SW480 (cell line): ENCODE measurements around the gene BDH1.

Experiments
- DNase-seq: peaks from one replicate; pipeline ENCODE4 v3.0.0-alpha.2; 2016; ENCODE audit warnings: low spot score

The BDH1 gene

DNA sequence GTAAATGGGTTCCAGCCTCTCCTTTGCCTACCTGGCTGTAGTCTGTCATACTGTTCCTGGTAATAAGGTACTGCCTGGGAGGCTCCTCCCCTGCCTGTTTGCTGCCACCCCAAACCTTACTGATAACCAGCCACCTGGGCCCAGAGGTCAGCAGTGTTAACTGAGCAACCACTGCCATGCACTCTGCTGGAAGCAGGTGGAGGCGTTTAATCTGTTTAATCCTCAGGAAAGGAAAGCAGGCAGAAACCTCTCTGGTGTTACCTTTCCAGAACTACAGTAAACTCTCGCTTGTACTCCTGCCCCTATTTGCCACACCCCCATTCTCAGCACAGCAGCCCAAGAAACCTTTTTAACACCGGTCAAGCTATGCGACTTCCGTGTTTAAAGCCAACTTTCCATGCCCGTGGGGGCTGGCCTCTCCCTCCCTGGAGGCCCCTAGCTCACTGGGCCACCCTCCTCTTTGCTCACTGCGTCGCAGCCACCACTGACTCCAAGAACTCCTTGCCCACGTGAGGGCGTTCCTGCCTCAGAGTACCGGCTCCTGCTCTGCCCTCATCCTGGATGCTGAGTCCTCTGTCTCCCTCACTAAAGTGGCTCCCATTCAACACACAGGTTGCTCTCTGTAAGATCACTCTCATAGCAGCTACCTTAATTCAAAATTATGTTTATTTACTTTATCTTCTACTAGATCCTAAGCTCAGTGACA is 8.3 kb downstream of the BDH1 start:
- no peak for DNase-seq

- no peak for DNase-seq
These were observed 9.3 kb downstream of the BDH1 start for GRCh38 chr3:197546307-197547085.

DNA sequence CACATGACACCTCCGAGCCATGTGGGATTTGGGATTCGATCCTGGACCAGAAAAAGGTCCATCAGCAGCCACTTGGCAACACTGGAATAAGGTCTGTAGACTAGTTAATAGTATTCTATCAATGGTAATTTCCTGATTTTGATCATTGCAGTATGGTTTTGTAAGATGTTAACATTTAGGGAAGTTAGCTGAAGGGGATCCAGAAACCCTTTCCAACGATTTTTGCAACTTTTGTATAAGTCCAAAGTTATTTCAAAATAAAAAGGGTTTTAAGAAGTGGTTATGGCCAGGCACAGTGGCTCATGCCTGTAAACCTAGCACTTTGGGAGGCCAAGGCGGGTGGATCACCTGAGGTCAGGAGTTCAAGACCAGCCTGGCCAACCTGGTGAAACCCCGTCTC is 10.2 kb downstream of the BDH1 start:
- no peak for DNase-seq

- DNase-seq: no peak
These were observed 10.7 kb downstream of the BDH1 start for GRCh38 chr3:197545101-197545500.

DNA sequence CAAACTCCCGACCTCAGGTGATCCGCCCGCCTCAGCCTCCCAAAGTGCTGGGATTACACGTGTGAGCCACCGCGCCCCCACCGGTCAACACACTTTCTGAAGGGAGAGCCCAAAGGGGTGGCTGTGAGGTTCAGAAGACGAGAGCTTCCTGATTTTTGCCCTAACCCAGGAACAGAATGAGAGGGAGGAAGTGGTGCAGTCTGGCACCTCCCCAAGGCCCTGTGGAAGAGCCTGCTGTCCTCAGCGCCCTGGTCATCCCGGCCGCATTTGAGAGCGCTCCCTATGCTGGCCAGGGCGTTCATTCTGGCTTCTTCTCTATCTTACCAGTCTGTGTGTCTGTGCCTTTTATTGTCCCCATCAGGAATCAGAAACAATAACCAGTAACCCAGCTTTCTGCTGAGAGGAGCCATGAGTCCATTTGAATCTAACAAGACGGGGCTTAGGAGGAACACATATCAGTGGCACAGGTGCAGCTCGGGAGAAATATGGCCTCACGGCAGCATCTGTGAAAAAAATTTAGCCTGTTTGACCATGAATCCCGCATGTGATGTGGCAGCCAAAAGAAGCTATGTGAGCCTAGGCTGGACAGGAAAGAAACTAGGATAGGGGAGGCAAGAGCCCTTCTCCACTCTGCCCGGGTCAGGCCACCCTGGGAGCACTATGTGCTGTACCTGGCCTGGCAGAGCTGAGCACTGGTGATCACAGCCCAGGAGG is 12.9 kb downstream of the BDH1 start:
- DNase-seq: no peak

DNA sequence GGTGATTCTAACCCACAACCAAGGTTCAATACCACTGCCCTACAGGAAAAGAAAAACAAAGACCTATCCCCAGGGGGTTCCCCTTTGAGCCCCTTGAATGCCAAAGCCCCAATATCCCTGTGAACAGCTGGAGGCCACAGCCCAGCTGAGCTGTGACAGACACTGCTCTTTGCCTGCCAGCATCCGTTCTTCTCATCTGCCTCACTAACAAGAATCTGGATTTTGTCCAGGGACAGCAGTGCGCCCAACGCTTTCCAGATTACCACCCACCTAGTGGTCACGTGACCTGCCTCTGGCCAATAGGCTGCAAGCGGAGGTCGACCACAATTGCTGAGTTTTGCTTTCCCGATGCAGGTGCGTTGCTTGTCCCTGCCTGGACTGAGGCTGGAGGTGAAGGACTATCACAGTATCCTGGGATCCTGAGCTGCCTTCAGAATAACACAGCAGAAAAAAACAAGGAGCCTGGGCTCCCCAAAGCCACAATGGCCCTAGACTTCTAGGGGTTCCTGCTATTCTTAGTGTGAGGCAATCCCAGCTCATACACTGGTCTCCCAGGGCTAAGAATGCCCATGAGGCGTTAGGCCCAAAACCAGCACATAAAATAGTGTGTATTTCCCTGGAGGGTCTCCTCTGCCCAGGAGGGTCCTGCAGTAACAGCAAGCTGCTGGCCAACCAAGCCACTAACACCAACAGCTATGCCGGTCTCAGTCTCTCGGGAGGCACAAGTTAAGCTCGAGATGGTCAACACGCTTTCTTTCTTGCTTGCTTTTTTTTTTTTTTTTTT is 13.8 kb downstream of the BDH1 start:
- no peak for DNase-seq

GRCh38 chr3:197540961-197541377 is 14.8 kb downstream of the BDH1 start:
- DNase-seq: no peak

- DNase-seq: no peak
These were observed 16.1 kb downstream of the BDH1 start for GRCh38 chr3:197539651-197540051.

DNA sequence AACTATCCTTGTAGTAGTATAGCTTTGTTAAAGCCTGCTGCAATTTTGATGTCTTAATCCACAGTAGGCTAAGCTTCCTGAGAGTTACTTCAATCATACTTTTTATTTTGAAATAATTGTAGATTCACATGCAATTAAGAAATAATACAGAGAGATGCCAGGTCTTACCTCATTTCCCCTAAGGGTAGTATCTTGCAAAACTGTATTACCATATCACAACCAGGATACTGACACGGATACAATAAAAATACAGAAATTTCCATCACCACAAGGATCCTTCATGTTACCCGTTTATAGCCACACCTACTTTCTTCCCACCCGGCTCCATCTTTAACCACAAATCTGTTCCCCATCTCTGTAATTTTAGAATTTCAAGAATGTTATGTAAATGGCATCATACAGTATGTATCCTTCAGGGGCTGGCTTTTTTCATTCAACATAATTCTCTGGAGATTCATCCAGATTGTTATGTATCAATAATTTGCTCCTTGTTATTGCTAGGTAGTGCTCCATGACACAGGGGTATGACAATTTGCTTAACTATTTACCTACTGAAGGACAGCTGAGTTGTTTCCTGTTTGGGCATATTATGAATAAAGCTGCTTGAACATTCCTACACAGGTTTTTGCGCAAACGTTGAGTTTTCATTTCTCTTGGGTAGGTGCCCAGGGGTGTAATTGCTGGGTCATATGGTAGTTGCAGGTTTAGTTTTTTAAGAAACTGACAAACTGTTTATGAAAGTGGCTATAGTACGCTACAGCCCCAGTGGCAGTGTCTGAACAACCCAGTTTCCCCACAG is 21.6 kb downstream of the BDH1 start:
- DNase-seq: no peak

DNA sequence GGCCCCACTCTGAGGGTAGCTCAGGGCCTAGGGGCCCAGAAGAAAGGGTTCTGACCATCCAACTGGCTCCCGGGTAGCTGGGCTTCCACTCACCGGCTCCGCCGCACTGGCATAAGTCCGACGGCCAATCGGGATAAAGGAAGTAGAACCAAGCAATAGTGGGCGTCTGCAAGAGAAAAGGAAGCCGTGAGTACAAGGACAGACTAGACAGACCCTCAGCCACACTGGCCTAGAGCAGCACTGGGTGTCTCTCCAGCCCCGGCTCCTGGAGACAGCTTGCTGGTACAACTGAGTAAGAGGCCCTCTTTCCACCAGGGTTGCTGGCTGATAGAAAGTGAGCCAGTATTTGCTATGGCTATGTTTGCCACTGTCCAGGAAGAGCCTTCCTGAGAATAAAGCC is 22.4 kb downstream of the BDH1 start:
- no peak for DNase-seq

DNA sequence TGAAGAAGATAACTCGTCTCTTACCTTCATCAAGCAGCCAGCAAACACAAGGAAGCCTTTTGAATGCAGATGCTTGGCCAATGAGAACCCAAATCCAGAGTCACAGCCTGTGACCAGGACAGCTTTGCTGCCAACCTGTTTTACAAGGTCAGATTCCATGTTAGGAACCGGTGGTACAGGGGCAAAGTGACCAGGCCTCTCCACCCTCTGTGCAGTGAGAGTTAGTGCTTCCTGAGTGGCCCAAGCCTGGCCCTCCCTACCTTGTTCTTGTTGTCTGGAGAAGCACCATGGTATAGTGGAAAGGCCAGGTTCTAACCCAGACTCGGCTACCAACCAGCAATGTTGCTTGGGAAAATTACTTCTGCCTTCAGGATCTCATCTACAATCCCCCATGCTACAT is 23.4 kb downstream of the BDH1 start:
- no peak for DNase-seq

DNA sequence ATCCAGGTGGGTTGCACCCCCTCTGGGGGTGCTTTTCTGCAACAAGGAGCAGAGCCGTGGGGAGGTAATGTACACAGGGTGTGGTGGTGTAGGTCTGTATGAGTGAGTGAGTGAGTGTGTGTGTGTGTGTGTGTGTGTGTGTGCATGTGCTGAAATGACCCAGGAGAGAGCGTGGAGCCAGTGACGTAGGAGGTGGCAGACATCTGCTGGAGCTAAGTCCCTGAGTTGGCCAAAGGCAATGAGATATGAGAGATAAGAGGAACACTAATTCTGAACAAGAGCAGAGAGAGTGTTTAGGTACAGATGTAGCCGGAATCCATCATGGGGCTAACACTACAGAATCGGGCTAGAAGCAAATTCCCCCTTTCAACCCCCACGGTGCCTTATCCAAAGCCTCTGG is 27.6 kb downstream of the BDH1 start:
- DNase-seq: no peak

DNA sequence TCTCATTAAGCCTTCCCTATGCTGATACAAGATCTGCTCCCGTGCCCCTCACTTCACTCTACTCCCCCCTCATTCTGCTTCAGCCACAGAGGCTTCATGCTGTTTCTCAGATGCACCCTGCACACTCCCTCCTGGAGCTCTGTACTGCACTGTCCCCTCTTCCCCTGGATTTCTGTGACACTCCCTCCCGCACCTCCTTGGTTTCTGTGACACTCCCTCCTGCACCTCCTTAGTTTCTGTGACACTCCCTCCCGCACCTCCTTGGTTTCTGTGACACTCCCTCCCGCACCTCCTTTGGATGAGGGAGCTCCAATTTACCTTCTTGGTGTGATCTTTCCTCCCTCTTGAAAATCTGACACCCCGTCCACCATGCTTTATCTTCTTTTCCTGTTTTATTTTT is 28.2 kb downstream of the BDH1 start:
- no peak for DNase-seq

DNA sequence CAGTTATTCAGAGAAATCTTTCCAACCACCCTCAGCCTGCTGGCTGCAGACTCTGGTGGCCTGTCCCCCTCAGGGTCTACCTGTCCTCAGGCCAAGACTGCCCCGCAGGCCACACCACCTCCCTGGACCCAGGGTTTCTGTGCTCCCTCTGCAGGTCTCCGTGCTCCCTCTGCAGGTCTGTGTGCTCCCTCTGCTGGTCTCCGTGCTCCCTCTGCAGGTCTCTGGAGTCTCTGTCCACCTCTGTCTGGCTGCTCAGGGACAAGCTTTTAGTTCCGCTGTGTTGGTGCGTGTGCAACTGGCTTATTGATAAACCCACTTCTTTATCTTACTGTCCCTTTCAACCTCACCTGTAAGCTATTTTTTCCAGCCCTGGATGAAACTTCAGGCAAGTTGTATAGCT is 30.1 kb downstream of the BDH1 start:
- no peak for DNase-seq

- DNase-seq: no peak
These were observed 31.6 kb downstream of the BDH1 start for GRCh38 chr3:197524128-197524527.

DNA sequence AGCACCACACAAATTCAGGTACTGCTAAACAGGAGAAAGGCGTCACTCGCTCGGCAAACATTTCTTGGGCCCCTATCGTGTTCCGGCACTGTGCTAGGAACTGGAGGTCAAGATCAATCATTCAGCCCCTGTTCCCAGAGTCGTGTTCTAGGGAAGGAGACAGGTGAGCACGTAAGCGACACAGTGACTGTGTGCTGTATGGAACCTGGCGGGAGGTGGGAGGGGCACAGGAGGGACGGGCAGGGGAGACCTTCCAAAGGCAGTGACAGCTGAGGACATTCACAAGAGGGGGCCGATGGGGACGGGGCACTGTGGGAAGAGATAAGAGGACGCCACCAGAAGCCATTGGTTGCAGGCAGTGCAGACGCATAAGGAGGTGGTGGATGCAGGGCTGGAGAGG is 32.2 kb downstream of the BDH1 start:
- no peak for DNase-seq

- no peak for DNase-seq
These were observed 32.8 kb downstream of the BDH1 start for GRCh38 chr3:197522881-197523441.

DNA sequence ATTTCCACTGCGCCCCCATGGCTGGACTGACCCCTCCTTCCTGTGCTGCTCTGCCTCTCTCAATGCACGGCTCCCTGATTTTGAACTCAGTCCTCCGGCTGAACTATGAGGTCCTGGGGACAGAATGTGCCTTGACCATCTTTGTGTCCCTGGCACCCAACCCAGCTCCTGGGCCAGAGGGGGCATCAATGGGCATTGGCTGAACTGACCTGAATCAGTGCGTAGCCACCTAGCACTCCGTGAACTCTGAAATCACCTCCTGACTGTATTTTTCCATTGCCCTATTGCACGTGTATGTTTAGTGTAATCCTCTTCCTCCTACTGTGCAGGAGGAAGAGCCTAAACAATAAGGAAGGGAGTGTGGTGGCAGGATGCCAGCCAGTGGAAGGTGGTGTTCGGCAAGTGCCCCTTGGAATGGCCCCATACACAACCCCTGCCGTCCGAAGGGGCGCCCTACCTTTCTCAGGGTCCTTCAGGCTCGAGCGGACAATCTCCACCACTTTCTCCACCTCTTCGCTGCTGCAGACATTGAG is 33.5 kb downstream of the BDH1 start:
- DNase-seq: no peak

DNA sequence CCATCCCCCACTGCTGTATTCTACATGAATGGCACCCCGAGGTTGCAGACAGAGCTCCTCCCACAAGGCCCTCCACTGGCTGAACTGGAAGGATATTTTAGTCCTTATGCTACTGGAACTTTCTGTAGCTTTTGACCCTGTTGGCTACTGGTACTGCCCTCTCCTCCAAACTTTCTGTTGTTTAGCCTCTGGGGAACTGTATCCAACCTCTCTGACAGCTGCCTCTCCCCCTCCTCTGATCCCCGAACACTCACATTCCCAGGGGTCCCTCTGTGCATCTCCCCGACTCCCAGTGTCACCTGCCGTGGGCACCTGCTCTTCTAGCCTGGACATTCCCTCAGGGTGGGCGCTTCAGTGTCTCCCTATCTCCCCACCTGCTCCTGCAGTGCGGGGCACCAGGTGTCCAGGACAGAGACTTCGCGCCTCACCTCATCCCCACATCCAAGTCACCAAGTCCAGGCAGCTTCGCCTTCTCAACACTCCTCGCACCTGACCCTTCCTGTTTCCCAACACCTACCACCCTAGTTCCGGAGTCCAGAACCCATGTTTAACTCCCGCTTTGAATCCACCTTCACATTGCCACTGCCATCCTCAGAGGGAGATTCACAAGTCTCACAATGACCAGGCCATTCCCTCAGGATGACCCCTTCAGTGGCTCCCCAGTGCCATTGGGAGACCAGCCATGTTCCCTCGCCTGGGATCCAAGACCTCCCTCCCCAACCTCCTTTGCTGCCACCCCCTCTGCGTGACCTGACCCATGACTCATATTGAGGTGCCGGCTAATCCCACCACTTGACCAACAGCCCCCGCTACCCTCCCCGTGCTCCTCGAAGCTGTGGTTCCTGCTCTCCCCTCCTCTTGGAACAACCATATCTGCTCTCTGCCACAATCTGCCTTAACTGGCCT is 34.2 kb downstream of the BDH1 start:
- no peak for DNase-seq
